Stimulated activated CD8-positive, alpha-beta memory T cell treated with anti-CD3 and anti-CD28 coated beads, Interleukin-12 subunit alpha, Interleukin-12 subunit beta, amount 100 ng/mL, for 1 hour (primary cell): ENCODE results near the gene PCBD2.
"Not testable (repeated sequence)": the region's sequence is repeated elsewhere in the genome, so short reads cannot be mapped to it uniquely, and the experiment has no call there.

Experiments
- DNase-seq: peaks from one replicate; pipeline ENCODE4 v3.0.0-alpha.2; 2020; ENCODE audit warnings: low read depth

Gene PCBD2

GRCh38 chr5:134906811-134907210 lies 1.9 kb downstream of the PCBD2 start:
- no peak for DNase-seq

GRCh38 chr5:134910752-134911151 lies 5.8 kb downstream of the PCBD2 start:
- not testable (repeated sequence) for DNase-seq

- DNase-seq, result no peak
These were observed 6.6 kb downstream of the PCBD2 start for GRCh38 chr5:134911285-134912206.

GRCh38 chr5:134913254-134913653 lies 8.3 kb downstream of the PCBD2 start:
- DNase-seq, result no peak

- no peak for DNase-seq
These were observed 8.9 kb downstream of the PCBD2 start for GRCh38 chr5:134913795-134914194.

- no peak for DNase-seq
These were observed 12.3 kb downstream of the PCBD2 start for GRCh38 chr5:134917070-134917815.

- no peak for DNase-seq
These were observed 13.9 kb downstream of the PCBD2 start for GRCh38 chr5:134918861-134919260.

GRCh38 chr5:134920848-134921575 lies 16.1 kb downstream of the PCBD2 start:
- no peak for DNase-seq

- DNase-seq, result no peak
These were observed 27.6 kb downstream of the PCBD2 start for GRCh38 chr5:134932508-134932907.

GRCh38 chr5:134934202-134934601 lies 29.3 kb downstream of the PCBD2 start:
- no peak for DNase-seq

- DNase-seq, result no peak
These were observed 31.0 kb downstream of the PCBD2 start for GRCh38 chr5:134935711-134936602.

- no peak for DNase-seq
These were observed 32.6 kb downstream of the PCBD2 start for GRCh38 chr5:134937526-134937925.

- DNase-seq, result no peak
These were observed 33.1 kb downstream of the PCBD2 start for GRCh38 chr5:134938030-134938429.

GRCh38 chr5:134939500-134939899 lies 34.6 kb downstream of the PCBD2 start:
- no peak for DNase-seq

GRCh38 chr5:134943547-134943946 lies 38.6 kb downstream of the PCBD2 start:
- DNase-seq, result no peak

GRCh38 chr5:134944630-134945029 lies 39.7 kb downstream of the PCBD2 start:
- DNase-seq, result no peak

- DNase-seq, result no peak
These were observed 40.1 kb downstream of the PCBD2 start for GRCh38 chr5:134945041-134945440.

- DNase-seq, result no peak
These were observed 44.0 kb downstream of the PCBD2 start for GRCh38 chr5:134948911-134949310.

GRCh38 chr5:134949316-134949715 lies 44.4 kb downstream of the PCBD2 start:
- no peak for DNase-seq

GRCh38 chr5:134957920-134958608 lies 53.1 kb downstream of the PCBD2 start:
- DNase-seq, result no peak

- DNase-seq, result no peak
These were observed 53.8 kb downstream of the PCBD2 start for GRCh38 chr5:134958755-134959154.
